Aortic smooth muscle cell (primary cell): ENCODE measurements around the gene ADGRF3. TPM values are rescaled to one million over a fixed set of nuclear protein-coding genes. Genes with fewer than 3 reads are reported as not detected.

Source experiments
- total RNA-seq: library from RNA; depleted of rRNA; stranded (reverse); fragments of >200 nt; gene quantifications from 2 replicates; pipeline ENCODE4 v1.2.3, GENCODE V29; 2014

ADGRF3 gene, protein sequence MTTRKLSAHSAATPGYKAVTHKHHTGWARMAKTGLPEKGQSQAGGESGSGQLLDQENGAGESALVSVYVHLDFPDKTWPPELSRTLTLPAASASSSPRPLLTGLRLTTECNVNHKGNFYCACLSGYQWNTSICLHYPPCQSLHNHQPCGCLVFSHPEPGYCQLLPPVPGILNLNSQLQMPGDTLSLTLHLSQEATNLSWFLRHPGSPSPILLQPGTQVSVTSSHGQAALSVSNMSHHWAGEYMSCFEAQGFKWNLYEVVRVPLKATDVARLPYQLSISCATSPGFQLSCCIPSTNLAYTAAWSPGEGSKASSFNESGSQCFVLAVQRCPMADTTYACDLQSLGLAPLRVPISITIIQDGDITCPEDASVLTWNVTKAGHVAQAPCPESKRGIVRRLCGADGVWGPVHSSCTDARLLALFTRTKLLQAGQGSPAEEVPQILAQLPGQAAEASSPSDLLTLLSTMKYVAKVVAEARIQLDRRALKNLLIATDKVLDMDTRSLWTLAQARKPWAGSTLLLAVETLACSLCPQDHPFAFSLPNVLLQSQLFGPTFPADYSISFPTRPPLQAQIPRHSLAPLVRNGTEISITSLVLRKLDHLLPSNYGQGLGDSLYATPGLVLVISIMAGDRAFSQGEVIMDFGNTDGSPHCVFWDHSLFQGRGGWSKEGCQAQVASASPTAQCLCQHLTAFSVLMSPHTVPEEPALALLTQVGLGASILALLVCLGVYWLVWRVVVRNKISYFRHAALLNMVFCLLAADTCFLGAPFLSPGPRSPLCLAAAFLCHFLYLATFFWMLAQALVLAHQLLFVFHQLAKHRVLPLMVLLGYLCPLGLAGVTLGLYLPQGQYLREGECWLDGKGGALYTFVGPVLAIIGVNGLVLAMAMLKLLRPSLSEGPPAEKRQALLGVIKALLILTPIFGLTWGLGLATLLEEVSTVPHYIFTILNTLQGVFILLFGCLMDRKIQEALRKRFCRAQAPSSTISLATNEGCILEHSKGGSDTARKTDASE
- 0.12 and 0.26 TPM in 2 replicates for total RNA-seq

GRCh38 chr2:26346454-26347053 lies at the start of gene ADGRF3:
Gene ADGRF3 (minus strand): TSS chr2:26346789. CDS start chr2:26346234, 555 bp downstream.

GRCh38 chr2:26345545-26346453 lies 790 bp downstream of the ADGRF3 start, which contains the start of gene SELENOI:
Gene SELENOI (plus strand): TSS chr2:26346143. CDS start chr2:26346233, 90 bp downstream.

Other genes with a start within 250 kb of the ADGRF3 start
- 0.53 and 0.68 TPM in 2 replicates for gene GAREM2, start 173.7 kb downstream of the ADGRF3 start, total RNA-seq
- gene HADHA, start 102.2 kb downstream of the ADGRF3 start, total RNA-seq, result 166 and 190 TPM in 2 replicates
- gene HADHB, start 101.8 kb downstream of the ADGRF3 start, total RNA-seq, result 96.4 and 116 TPM in 2 replicates
- gene SELENOI, start 646 bp downstream of the ADGRF3 start, total RNA-seq, result 10.8 and 14.8 TPM in 2 replicates
- gene DRC1, start 55.1 kb upstream of the ADGRF3 start, total RNA-seq, result not detected in 2 replicates
- gene OTOF, start 131.3 kb upstream of the ADGRF3 start, total RNA-seq, result not detected in 2 replicates